PFSK-1 (cell line): ENCODE data around the gene ALX4.

Experiments used
- POLR2AphosphoS5 ChIP-seq: IDR thresholded peaks from 2 replicates; pipeline ENCODE4 v1.6.1; 2012; ENCODE audit warnings: low read depth, mild to moderate bottlenecking, control low read depth, low read length, moderate library complexity
- SIN3A ChIP-seq: IDR thresholded peaks from 2 replicates; pipeline ENCODE4 v1.6.1; 2012; ENCODE audit warnings: mild to moderate bottlenecking, low read length, moderate library complexity, borderline replicate concordance; ENCODE audit not compliant: insufficient read depth
- TF ChIP-seq, protein P1 (sequence below), 2 experiments: IDR thresholded peaks; 2 replicates each; pipeline versions ENCODE4 v1.6.1 to v1.8.0; 2011 to 2012; ENCODE audit warnings: low read depth in 2 of 2, low read length in 2 of 2, control low read depth in 1 of 2, inconsistent platforms in 1 of 2, mild to moderate bottlenecking in 1 of 2, moderate library complexity in 1 of 2; ENCODE audit not compliant: insufficient read depth in 1 of 2

DNA sequence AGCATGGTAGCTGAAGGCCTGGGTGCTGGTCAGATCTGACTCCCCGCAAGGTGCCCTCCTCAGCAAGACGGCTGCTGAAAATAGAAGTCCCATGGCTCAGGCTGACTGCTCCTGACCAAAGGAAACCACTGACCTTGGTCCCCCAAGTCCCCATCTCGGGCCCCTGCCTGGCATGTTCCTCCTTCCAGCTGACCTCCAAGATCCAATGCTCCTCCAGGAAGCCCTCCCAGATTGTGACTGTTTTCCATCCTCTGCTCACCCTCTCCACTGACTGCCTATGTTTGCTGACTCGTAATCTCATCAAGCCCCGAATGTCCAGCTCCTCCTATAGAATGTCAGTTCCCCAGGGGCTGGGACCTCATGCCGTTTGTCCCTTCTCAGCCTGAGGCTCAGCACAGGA, 30.5 kb downstream of the ALX4 start:
- TF ChIP-seq SIN3A (no peak), POLR2AphosphoS5 (no peak)
- TF ChIP-seq, protein P1, sequence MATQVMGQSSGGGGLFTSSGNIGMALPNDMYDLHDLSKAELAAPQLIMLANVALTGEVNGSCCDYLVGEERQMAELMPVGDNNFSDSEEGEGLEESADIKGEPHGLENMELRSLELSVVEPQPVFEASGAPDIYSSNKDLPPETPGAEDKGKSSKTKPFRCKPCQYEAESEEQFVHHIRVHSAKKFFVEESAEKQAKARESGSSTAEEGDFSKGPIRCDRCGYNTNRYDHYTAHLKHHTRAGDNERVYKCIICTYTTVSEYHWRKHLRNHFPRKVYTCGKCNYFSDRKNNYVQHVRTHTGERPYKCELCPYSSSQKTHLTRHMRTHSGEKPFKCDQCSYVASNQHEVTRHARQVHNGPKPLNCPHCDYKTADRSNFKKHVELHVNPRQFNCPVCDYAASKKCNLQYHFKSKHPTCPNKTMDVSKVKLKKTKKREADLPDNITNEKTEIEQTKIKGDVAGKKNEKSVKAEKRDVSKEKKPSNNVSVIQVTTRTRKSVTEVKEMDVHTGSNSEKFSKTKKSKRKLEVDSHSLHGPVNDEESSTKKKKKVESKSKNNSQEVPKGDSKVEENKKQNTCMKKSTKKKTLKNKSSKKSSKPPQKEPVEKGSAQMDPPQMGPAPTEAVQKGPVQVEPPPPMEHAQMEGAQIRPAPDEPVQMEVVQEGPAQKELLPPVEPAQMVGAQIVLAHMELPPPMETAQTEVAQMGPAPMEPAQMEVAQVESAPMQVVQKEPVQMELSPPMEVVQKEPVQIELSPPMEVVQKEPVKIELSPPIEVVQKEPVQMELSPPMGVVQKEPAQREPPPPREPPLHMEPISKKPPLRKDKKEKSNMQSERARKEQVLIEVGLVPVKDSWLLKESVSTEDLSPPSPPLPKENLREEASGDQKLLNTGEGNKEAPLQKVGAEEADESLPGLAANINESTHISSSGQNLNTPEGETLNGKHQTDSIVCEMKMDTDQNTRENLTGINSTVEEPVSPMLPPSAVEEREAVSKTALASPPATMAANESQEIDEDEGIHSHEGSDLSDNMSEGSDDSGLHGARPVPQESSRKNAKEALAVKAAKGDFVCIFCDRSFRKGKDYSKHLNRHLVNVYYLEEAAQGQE (IDR thresholded peaks at IDR 0.05; ENCODE audit: insufficient read depth in 1 of 2, low read depth in 2 of 2, low read length in 2 of 2) = no peak
